Stimulated activated CD8-positive, alpha-beta memory T cell treated with anti-CD3 and anti-CD28 coated beads, Interleukin-2, amount 100 ng/mL, for 48 hours (primary cell): ENCODE measurements around the gene FHIP1A.

Source experiments
- DNase-seq, 2 donors: peaks; one replicate each; pipeline ENCODE4 v3.0.0-alpha.2; 2020; ENCODE audit warnings: low read depth in 2 of 2

The FHIP1A gene

GRCh38 chr4:151458148-151458547 is 49.2 kb downstream of the FHIP1A start:
- no peak for DNase-seq
